K562 (cell line): Measurements from ENCODE around the gene PDE11A. TPM values are rescaled to one million over a fixed set of nuclear protein-coding genes. Genes with fewer than 3 reads are reported as not detected.

Experiments
- ATAC-seq: fragments of 200-7000 bp; cut with Tn5 transposase; 3 replicates; pipeline ENCODE4 v1.9.1; 2020; ENCODE audit warnings: moderate library complexity
- BruUV-seq: library from RNA; stranded (reverse); fragments of 400-500 nt; replicated peaks from 2 replicates; lab custom pipeline; 2021; lab: Mats Ljungman, UMichigan
- CTCF ChIA-PET: fragments of 300-600 bp; formaldehyde crosslinking; extraction: SDS; loops from one replicate; lab custom pipeline; 2021; ENCODE audit warnings: low intra/inter-chr PET ratio; lab: Yijun Ruan, JAX
- POLR2A ChIA-PET: fragments of 300-600, 350-650 bp; sonication (Branson Sonifier 250); formaldehyde crosslinking; extraction: SDS; loops from one replicate; lab custom pipeline; 2021; ENCODE audit warnings: antibody characterized with exemption, inconsistent platforms; lab: Yijun Ruan, JAX
- DNase-seq, 4 experiments: peaks; one replicate each; pipeline versions ENCODE4 v3.0.0 to v3.0.0-alpha.2; 2011 to 2018; ENCODE audit warnings: low spot score in 3 of 4, mixed read lengths in 3 of 4; ENCODE audit errors: extremely low read depth in 1 of 4
- FAIRE-seq: peaks from 2 replicates; lab custom pipeline; 2011; peaks lifted over from hg19 to GRCh38; lab: Jason Lieb, UNC
- H2AFZ ChIP-seq: 2 replicates; pipeline ENCODE4 v1.6.0; 2011; ENCODE audit warnings: low read depth, low read length, control low read depth, inconsistent platforms
- H3K27ac ChIP-seq: fragments of 200-600 bp; 3 replicates; pipeline ENCODE4 v1.8.0; 2011; ENCODE audit warnings: low read depth, mild to moderate bottlenecking, control low read depth, inconsistent platforms, low read length, moderate library complexity, mixed read lengths; ENCODE audit errors: extremely low read depth
- H3K27me3 ChIP-seq, 2 experiments: fragments of 300-600 bp in 1 of 2; 2 replicates in 1 of 2; 3 replicates in 1 of 2; pipeline versions ENCODE4 v1.6.0 to v1.8.0; 2011; ENCODE audit warnings: inconsistent platforms in 2 of 2, low read length in 2 of 2, mild to moderate bottlenecking in 1 of 2, mixed read lengths in 1 of 2, moderate library complexity in 1 of 2; ENCODE audit not compliant: control insufficient read depth in 2 of 2, insufficient read depth in 2 of 2
- H3K36me3 ChIP-seq: fragments of 300-600 bp; 3 replicates; pipeline ENCODE4 v1.8.0; 2011; ENCODE audit warnings: mild to moderate bottlenecking, low read length, inconsistent platforms; ENCODE audit not compliant: control insufficient read depth, insufficient read depth
- H3K4me1 ChIP-seq, 2 experiments: fragments of 200-600 bp in 1 of 2; replicated peaks in 1 of 2; 2 replicates in 1 of 2; 3 replicates in 1 of 2; pipeline versions ENCODE4 v1.5.1 to v1.8.0; 2011; ENCODE audit warnings: inconsistent platforms in 2 of 2, low read length in 2 of 2, mild to moderate bottlenecking in 1 of 2, mixed read lengths in 1 of 2, moderate library complexity in 1 of 2; ENCODE audit not compliant: control insufficient read depth in 2 of 2, insufficient read depth in 2 of 2
- H3K4me2 ChIP-seq: 2 replicates; pipeline ENCODE4 v1.6.1; 2011; ENCODE audit warnings: low read length, control low read depth, inconsistent platforms, mixed read lengths; ENCODE audit not compliant: insufficient read depth
- H3K4me3 ChIP-seq: fragments of 200-600 bp; sonication (generic), shearing (Covaris generic); 2 replicates; pipeline ENCODE4 v1.5.1; 2016; ENCODE audit warnings: control low read depth, inconsistent platforms
- H3K79me2 ChIP-seq: fragments of 200-600 bp; 3 replicates; pipeline ENCODE4 v1.8.0; 2011; ENCODE audit warnings: low read length, inconsistent platforms; ENCODE audit not compliant: control insufficient read depth, insufficient read depth
- H3K9ac ChIP-seq, 2 experiments: 2 replicates each; pipeline versions ENCODE4 v1.6.0 to v1.6.1; 2011; ENCODE audit warnings: low read depth in 2 of 2, low read length in 2 of 2, control low read depth in 1 of 2, inconsistent platforms in 1 of 2, mild to moderate bottlenecking in 1 of 2, mixed read lengths in 1 of 2; ENCODE audit not compliant: insufficient read depth in 1 of 2
- H3K9me1 ChIP-seq: one replicate; pipeline ENCODE4 v1.6.0; 2011; ENCODE audit warnings: inconsistent platforms, mild to moderate bottlenecking, low read length, moderate library complexity; ENCODE audit not compliant: control insufficient read depth, insufficient read depth
- H3K9me3 ChIP-seq: replicated peaks from 2 replicates; pipeline ENCODE4 v1.5.1; 2011; ENCODE audit warnings: low read depth, low read length, inconsistent platforms; ENCODE audit not compliant: control insufficient read depth, insufficient read depth
- H4K20me1 ChIP-seq: replicated peaks from 2 replicates; pipeline ENCODE4 v1.6.1; 2011; ENCODE audit warnings: low read length, inconsistent platforms, mixed read lengths; ENCODE audit not compliant: control insufficient read depth, insufficient read depth
- ADNP ChIP-seq: fragments of 200-800 bp; sonication (Bioruptor generic); IDR thresholded peaks from 2 replicates; pipeline ENCODE4 v1.6.1; 2016; ENCODE audit warnings: missing genetic modification characterization, missing compliant biosample characterization
- BMI1 ChIP-seq: fragments of 150-350 bp; IDR thresholded peaks from 2 replicates; pipeline ENCODE4 v1.6.1; 2014; ENCODE audit warnings: low read length
- ESRRA ChIP-seq: fragments of 450-650 bp; IDR thresholded peaks from 2 replicates; pipeline ENCODE4 v1.6.1; 2014; ENCODE audit warnings: low read depth, mild to moderate bottlenecking, moderate library complexity, borderline replicate concordance
- ETV1 ChIP-seq: fragments of 450-650 bp; conservative IDR thresholded peaks from 2 replicates; pipeline ENCODE4 v1.6.1; 2016; ENCODE audit warnings: missing genetic modification characterization, control low read depth, low read depth, missing compliant biosample characterization
- HDAC6 ChIP-seq: IDR thresholded peaks from 2 replicates; pipeline ENCODE4 v1.6.1; 2012; ENCODE audit warnings: low read depth, mild to moderate bottlenecking, control low read depth, inconsistent platforms, low read length, moderate library complexity
- HDGF ChIP-seq: fragments of 450-650 bp; IDR thresholded peaks from 2 replicates; pipeline ENCODE4 v1.6.1; 2016
- KAT8 ChIP-seq: fragments of 450-650 bp; IDR thresholded peaks from 2 replicates; pipeline ENCODE4 v1.6.1; 2016; ENCODE audit warnings: low read depth, mild to moderate bottlenecking
- NFYB ChIP-seq: IDR thresholded peaks from 2 replicates; pipeline ENCODE4 v1.6.1; 2011; ENCODE audit warnings: mild to moderate bottlenecking, moderate library complexity; ENCODE audit not compliant: insufficient read length; ENCODE audit errors: extremely low read depth
- PHTF2 ChIP-seq: fragments of 250-450 bp; sonication (Bioruptor Pico); IDR thresholded peaks from 2 replicates; pipeline ENCODE4 v1.5.0; 2021; ENCODE audit warnings: mild to moderate bottlenecking
- PRDM10 ChIP-seq: fragments of 450-650 bp; IDR thresholded peaks from 2 replicates; pipeline ENCODE4 v1.6.1; 2018; ENCODE audit not compliant: partially characterized antibody
- RBM25 ChIP-seq: fragments of 200-400 bp; formaldehyde crosslinking; IDR thresholded peaks from 2 replicates; pipeline ENCODE4 v1.6.1; 2018; ENCODE audit warnings: low read length, low read depth, moderate library complexity; ENCODE audit not compliant: severe bottlenecking
- SNAPC5 ChIP-seq: fragments of 250-450 bp; sonication (Bioruptor Pico); IDR thresholded peaks from 2 replicates; pipeline ENCODE4 v1.8.0; 2021; ENCODE audit warnings: moderate library complexity, mild to moderate bottlenecking, inconsistent platforms
- TBP ChIP-seq: optimal IDR thresholded peaks from 2 replicates; pipeline ENCODE3; 2011; ENCODE audit warnings: low read depth, low read length, improper control_type of control experiment
- WGBS: fragments of 100-300 bp; shearing (Covaris generic); methylation state at CpG from one replicate; pipeline ENCODE4 v1.1.6; 2016; ENCODE audit warnings: low coverage, mixed read lengths; ENCODE audit not compliant: insufficient coverage; ENCODE audit errors: missing lambda C conversion rate; 5-methylcytosine and 5-hydroxymethylcytosine counted together
- in situ Hi-C: fragments of 300-500 bp; cut with MboI; formaldehyde crosslinking; loops from 4 replicates; pipeline ENCODE4 v1.15.0; 2018; ENCODE audit warnings: inconsistent platforms, mixed read lengths
- intact Hi-C: fragments of 100-400 bp; cut with micrococcal nuclease; formaldehyde crosslinking; loops from 2 replicates; pipeline ENCODE4 v1.14.2; 2022
- polyA plus RNA-seq, 8 experiments: library from polyadenylated mRNA; depleted of rRNA in 4 of 8; stranded (reverse) in 5 of 8; unstranded in 3 of 8; fragments of >200 nt; fragmentation: Nextera tagmentation in 2 of 8; fragmentation: Illumina TruSeq in 1 of 8; extraction: Ambion mirVana in 2 of 8; extraction: Trizol in 1 of 8; gene quantifications; 2 replicates each; pipeline versions ENCODE4 v1.2.1 to v1.2.3, GENCODE V29; 2011 to 2014; ENCODE audit warnings: inconsistent platforms in 1 of 8, missing spikeins in 1 of 8
- total RNA-seq, 7 experiments: library from RNA; depleted of rRNA in 6 of 7; stranded (reverse); fragments of >200 nt in 6 of 7; fragmentation: Illumina TruSeq in 2 of 7; extraction: Trizol in 2 of 7; gene quantifications; 2 replicates each; pipeline versions ENCODE4 v1.2.1 to v1.2.3, GENCODE V29; 2011 to 2021; ENCODE audit warnings: low replicate concordance in 1 of 7
- TF ChIP-seq, protein P1 (sequence below): sonication (generic); formaldehyde crosslinking; IDR thresholded peaks from 2 replicates; pipeline ENCODE4 v1.8.0; 2022; ENCODE audit warnings: mild to moderate bottlenecking, missing genetic modification reagents
- TF ChIP-seq, protein P2 (sequence below): fragments of 450-650 bp; IDR thresholded peaks from 2 replicates; pipeline ENCODE4 v1.6.1; 2016; ENCODE audit warnings: borderline replicate concordance

PDE11A gene
- total and polyA plus RNA-seq, 9 of the 15 experiments (the other 6 are each of a cell fraction or from before 2014, with no cell fraction given) = 3.2 to 22.1 (median 5.7) TPM

DNA sequence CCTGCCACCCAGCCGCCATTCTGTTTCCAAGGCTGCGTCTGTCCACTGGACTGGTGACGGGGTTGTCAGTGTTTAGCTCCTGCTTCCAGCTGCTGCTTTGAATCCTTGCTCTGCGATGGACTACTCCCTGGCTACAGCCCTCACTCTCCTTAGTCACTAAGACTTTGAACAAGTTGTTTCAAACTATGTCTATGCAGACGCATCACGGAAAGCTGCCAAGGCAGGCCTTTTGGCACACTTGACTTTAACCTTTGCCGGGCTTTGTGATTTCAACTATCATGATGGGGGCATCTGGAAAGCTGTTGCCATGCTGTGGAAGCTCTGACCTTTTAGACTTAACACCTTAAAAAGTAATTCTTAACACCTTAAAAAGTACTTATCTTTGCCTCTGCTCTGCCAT lies 54.4 kb downstream of the PDE11A start (continued):
- TF ChIP-seq, protein P1, sequence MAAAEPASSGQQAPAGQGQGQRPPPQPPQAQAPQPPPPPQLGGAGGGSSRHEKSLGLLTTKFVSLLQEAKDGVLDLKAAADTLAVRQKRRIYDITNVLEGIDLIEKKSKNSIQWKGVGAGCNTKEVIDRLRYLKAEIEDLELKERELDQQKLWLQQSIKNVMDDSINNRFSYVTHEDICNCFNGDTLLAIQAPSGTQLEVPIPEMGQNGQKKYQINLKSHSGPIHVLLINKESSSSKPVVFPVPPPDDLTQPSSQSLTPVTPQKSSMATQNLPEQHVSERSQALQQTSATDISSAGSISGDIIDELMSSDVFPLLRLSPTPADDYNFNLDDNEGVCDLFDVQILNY (CRISPR knock-in tag) = no peak
- TF ChIP-seq ETV1 (tag) = no peak
- TF ChIP-seq BMI1 = no peak
- TF ChIP-seq SNAPC5 (CRISPR knock-in tag) = no peak
- TF ChIP-seq ADNP = no peak
- TF ChIP-seq RBM25 = no peak
- TF ChIP-seq NFYB = no peak
- no peak for TF ChIP-seq TBP
- no peak for TF ChIP-seq KAT8
- no peak for TF ChIP-seq HDAC6

GRCh38 chr2:178016612-178017011 lies 56.0 kb downstream of the PDE11A start:
- in situ Hi-C loops = no loop called here
- intact Hi-C loops = no loop called here
- no TSS peak for BruUV-seq
- Histone ChIP-seq H3K4me2 (no peak overlapping the region), H2AFZ (no peak overlapping the region), H3K9me1 (no peaks in the 10 kb centered on the region), H3K9me3 (no peaks in the 10 kb centered on the region), H3K79me2 (no peaks in the 10 kb centered on the region), H3K27ac (no peak overlapping the region), H4K20me1 (no peaks in the 10 kb centered on the region), H3K36me3 (no peaks in the 10 kb centered on the region), H3K27me3 (peaks cover 0 to 4% of the 10 kb centered on the region in 2 experiments; a peak in 2 of 5 replicates), H3K4me1 (no peaks in the 10 kb centered on the region), H3K9ac (no peak overlapping the region), H3K4me3 (no peak overlapping the region)
- DNase-seq (no peak), FAIRE-seq (no peak), ATAC-seq (no peak)
- ChIA-PET CTCF (no interaction called here), POLR2A (interaction anchor here (0.5 kb wide), 1 partner anchor 1645 kb away, joined by 3 read pairs; no protein-coding TSS in a partner anchor)
- 0% methylated on average over 1 of the region's 1 CpG for WGBS
- TF ChIP-seq PHTF2 (no peak), PRDM10 (no peak), HDGF (no peak), ESRRA (no peak)
- TF ChIP-seq, protein P2, sequence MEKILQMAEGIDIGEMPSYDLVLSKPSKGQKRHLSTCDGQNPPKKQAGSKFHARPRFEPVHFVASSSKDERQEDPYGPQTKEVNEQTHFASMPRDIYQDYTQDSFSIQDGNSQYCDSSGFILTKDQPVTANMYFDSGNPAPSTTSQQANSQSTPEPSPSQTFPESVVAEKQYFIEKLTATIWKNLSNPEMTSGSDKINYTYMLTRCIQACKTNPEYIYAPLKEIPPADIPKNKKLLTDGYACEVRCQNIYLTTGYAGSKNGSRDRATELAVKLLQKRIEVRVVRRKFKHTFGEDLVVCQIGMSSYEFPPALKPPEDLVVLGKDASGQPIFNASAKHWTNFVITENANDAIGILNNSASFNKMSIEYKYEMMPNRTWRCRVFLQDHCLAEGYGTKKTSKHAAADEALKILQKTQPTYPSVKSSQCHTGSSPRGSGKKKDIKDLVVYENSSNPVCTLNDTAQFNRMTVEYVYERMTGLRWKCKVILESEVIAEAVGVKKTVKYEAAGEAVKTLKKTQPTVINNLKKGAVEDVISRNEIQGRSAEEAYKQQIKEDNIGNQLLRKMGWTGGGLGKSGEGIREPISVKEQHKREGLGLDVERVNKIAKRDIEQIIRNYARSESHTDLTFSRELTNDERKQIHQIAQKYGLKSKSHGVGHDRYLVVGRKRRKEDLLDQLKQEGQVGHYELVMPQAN = no peak
